ENCODE measurements around the gene ROBO1. TPM values are rescaled to one million over a fixed set of nuclear protein-coding genes. Genes with fewer than 3 reads are reported as not detected.

Gene ROBO1
- total RNA-seq, 1 donor from 2014 or later, result 73.8 TPM

- H3K4me3 Mint-ChIP-seq (ENCODE audit: unreplicated experiment), result no peak overlapping the region
- no peaks in the 10 kb centered on the region for H3K36me3 Mint-ChIP-seq (ENCODE audit: unreplicated experiment)
- H3K27ac Mint-ChIP-seq (ENCODE audit: unreplicated experiment), result no peak overlapping the region
- H3K9me3 Mint-ChIP-seq (ENCODE audit: unreplicated experiment), result no peaks in the 10 kb centered on the region
- no peak for DNase-seq (ENCODE audit: extremely low spot score, unreplicated experiment)
- no peak for TF ChIP-seq CTCF (IDR thresholded peaks at IDR 0.05)
- no peaks in the 10 kb centered on the region for H3K4me1 Mint-ChIP-seq (ENCODE audit: unreplicated experiment)
- no peaks in the 10 kb centered on the region for H3K27me3 Mint-ChIP-seq (ENCODE audit: unreplicated experiment)
Measured at GRCh38 chr3:79027593-79027992, 740.2 kb downstream of the ROBO1 start.

- no peak for TF ChIP-seq CTCF (IDR thresholded peaks at IDR 0.05)
- Mint-ChIP-seq H3K4me1 (ENCODE audit: unreplicated experiment) (peaks cover 6% of the 10 kb centered on the region), H3K4me3 (ENCODE audit: unreplicated experiment) (no peak overlapping the region), H3K36me3 (ENCODE audit: unreplicated experiment) (no peaks in the 10 kb centered on the region), H3K27ac (ENCODE audit: unreplicated experiment) (no peak overlapping the region), H3K9me3 (ENCODE audit: unreplicated experiment) (no peaks in the 10 kb centered on the region), H3K27me3 (ENCODE audit: unreplicated experiment) (no peaks in the 10 kb centered on the region)
- DNase-seq (ENCODE audit: extremely low spot score, unreplicated experiment), result no peak
Measured at GRCh38 chr3:79019924-79020173, 747.9 kb downstream of the ROBO1 start.

- Mint-ChIP-seq H3K27ac (ENCODE audit: unreplicated experiment) (no peak overlapping the region), H3K27me3 (ENCODE audit: unreplicated experiment) (no peaks in the 10 kb centered on the region), H3K4me3 (ENCODE audit: unreplicated experiment) (no peak overlapping the region), H3K9me3 (ENCODE audit: unreplicated experiment) (no peaks in the 10 kb centered on the region), H3K4me1 (ENCODE audit: unreplicated experiment) (peaks cover 9% of the 10 kb centered on the region), H3K36me3 (ENCODE audit: unreplicated experiment) (no peaks in the 10 kb centered on the region)
- peak; percentile 93 for DNase-seq (ENCODE audit: extremely low spot score, unreplicated experiment)
- TF ChIP-seq CTCF (IDR thresholded peaks at IDR 0.05), result no peak
Measured at GRCh38 chr3:79019137-79019923, 748.5 kb downstream of the ROBO1 start.

- Mint-ChIP-seq H3K36me3 (ENCODE audit: unreplicated experiment) (no peaks in the 10 kb centered on the region), H3K4me1 (ENCODE audit: unreplicated experiment) (peaks cover 15% of the 10 kb centered on the region), H3K9me3 (ENCODE audit: unreplicated experiment) (no peaks in the 10 kb centered on the region), H3K27ac (ENCODE audit: unreplicated experiment) (no peak overlapping the region), H3K4me3 (ENCODE audit: unreplicated experiment) (no peak overlapping the region), H3K27me3 (ENCODE audit: unreplicated experiment) (no peaks in the 10 kb centered on the region)
- peak; percentile 88 for DNase-seq (ENCODE audit: extremely low spot score, unreplicated experiment)
- peak; percentile 22 for TF ChIP-seq CTCF (IDR thresholded peaks at IDR 0.05)
Measured at GRCh38 chr3:79018671-79019136, 749.1 kb downstream of the ROBO1 start.

- DNase-seq (ENCODE audit: extremely low spot score, unreplicated experiment), result no peak
- no peak overlapping the region for H3K27ac Mint-ChIP-seq (ENCODE audit: unreplicated experiment)
- peaks cover 19% of the 10 kb centered on the region for H3K4me1 Mint-ChIP-seq (ENCODE audit: unreplicated experiment)
- no peaks in the 10 kb centered on the region for H3K9me3 Mint-ChIP-seq (ENCODE audit: unreplicated experiment)
- TF ChIP-seq CTCF (IDR thresholded peaks at IDR 0.05), result no peak
- no peaks in the 10 kb centered on the region for H3K36me3 Mint-ChIP-seq (ENCODE audit: unreplicated experiment)
- no peak overlapping the region for H3K4me3 Mint-ChIP-seq (ENCODE audit: unreplicated experiment)
- H3K27me3 Mint-ChIP-seq (ENCODE audit: unreplicated experiment), result no peaks in the 10 kb centered on the region
Measured at GRCh38 chr3:79018265-79018664, 749.5 kb downstream of the ROBO1 start.

All from osteocyte (in vitro differentiated cells).